Adrenal gland (tissue), 5 donors: ENCODE measurements around the gene GALNT9.

Experiments used
- CTCF ChIP-seq, 6 experiments: fragments of 450-650 bp in 4 of 6; fragments of 200-600 bp in 2 of 6; sonication (generic) in 1 of 6; IDR thresholded peaks; 1 replicate in 5 of 6; 2 replicates in 1 of 6; pipeline versions ENCODE4 v1.5.1 to v1.8.0; 2016 to 2021; ENCODE audit warnings: antibody characterized with exemption in 6 of 6, mild to moderate bottlenecking in 2 of 6, moderate library complexity in 1 of 6
- POLR2A ChIP-seq, 2 donors: fragments of 450-650 bp; IDR thresholded peaks; one replicate each; pipeline ENCODE4 v1.6.1; 2017; ENCODE audit warnings: antibody characterized with exemption in 2 of 2, mild to moderate bottlenecking in 2 of 2, moderate library complexity in 1 of 2
- donor health status: DM: no; HTN: no; CAD: no.

- TF ChIP-seq CTCF (IDR thresholded peaks at IDR 0.05) (no peak), POLR2A (IDR thresholded peaks at IDR 0.05) (no peak)
Observed at GRCh38 chr12:132253698-132254480, 75.5 kb downstream of the GALNT9 start.
